GM23248 (cell line): ENCODE results near the gene CTSE. TPM values are rescaled to one million over a fixed set of nuclear protein-coding genes. Genes with fewer than 3 reads are reported as not detected.
A peak's percentile ranks its signal among the peaks of the same experiment; 100 is the strongest.

ENCODE experiments used
- DNase-seq: peaks from one replicate; pipeline ENCODE4 v3.0.0-alpha.2; 2015
- H2AFZ ChIP-seq: fragments of 200-600 bp; sonication (generic); 2 replicates; pipeline ENCODE4 v1.6.1; 2016; ENCODE audit warnings: antibody characterized with exemption
- H3F3A ChIP-seq: fragments of 200-600 bp; sonication (generic); 2 replicates; pipeline ENCODE4 v1.6.1; 2016; ENCODE audit warnings: mild to moderate bottlenecking, antibody characterized with exemption, mixed run types; ENCODE audit not compliant: insufficient read depth
- H3K27ac ChIP-seq: fragments of 200-600 bp; sonication (generic); 2 replicates; pipeline ENCODE4 v1.5.1; 2016; ENCODE audit warnings: mild to moderate bottlenecking
- H3K27me3 ChIP-seq: fragments of 200-600 bp; sonication (generic); replicated peaks from 2 replicates; pipeline ENCODE4 v1.6.1; 2016; ENCODE audit warnings: mild to moderate bottlenecking; ENCODE audit not compliant: insufficient read depth
- H3K36me3 ChIP-seq: fragments of 200-600 bp; sonication (generic); 2 replicates; pipeline ENCODE4 v1.6.1; 2016; ENCODE audit warnings: low read depth, mild to moderate bottlenecking
- H3K4me1 ChIP-seq: fragments of 200-600 bp; sonication (generic); 2 replicates; pipeline ENCODE4 v1.6.1; 2016; ENCODE audit warnings: mild to moderate bottlenecking; ENCODE audit not compliant: insufficient read depth
- H3K4me2 ChIP-seq: fragments of 200-600 bp; sonication (generic); one replicate; pipeline ENCODE4 v1.6.1; 2016; ENCODE audit warnings: mild to moderate bottlenecking; ENCODE audit not compliant: unreplicated experiment
- H3K4me3 ChIP-seq: fragments of 200-600 bp; sonication (generic); 2 replicates; pipeline ENCODE4 v1.5.1; 2016; ENCODE audit warnings: mild to moderate bottlenecking
- H3K79me2 ChIP-seq: fragments of 200-600 bp; sonication (generic); 2 replicates; pipeline ENCODE4 v1.6.1; 2016; ENCODE audit warnings: mild to moderate bottlenecking; ENCODE audit not compliant: insufficient read depth
- H3K9ac ChIP-seq: fragments of 200-600 bp; sonication (generic); 2 replicates; pipeline ENCODE4 v1.6.1; 2016; ENCODE audit warnings: mild to moderate bottlenecking
- H3K9me2 ChIP-seq: fragments of 200-600 bp; sonication (generic); 2 replicates; pipeline ENCODE4 v1.6.1; 2016; ENCODE audit warnings: mixed run types, mild to moderate bottlenecking, moderate library complexity; ENCODE audit not compliant: insufficient read depth
- H3K9me3 ChIP-seq: fragments of 200-600 bp; sonication (generic); one replicate; pipeline ENCODE4 v1.6.1; 2017; ENCODE audit warnings: low read depth
- H4K20me1 ChIP-seq: fragments of 200-600 bp; sonication (generic); 2 replicates; pipeline ENCODE4 v1.6.0; 2016; ENCODE audit not compliant: insufficient read depth
- EZH2 ChIP-seq: fragments of 200-600 bp; sonication (generic); IDR thresholded peaks from 2 replicates; pipeline ENCODE4 v1.6.1; 2018; ENCODE audit warnings: antibody characterized with exemption, mild to moderate bottlenecking; ENCODE audit not compliant: insufficient read depth, poor library complexity, severe bottlenecking
- EZH2phosphoT487 ChIP-seq: fragments of 200-600 bp; sonication (generic); IDR thresholded peaks from 2 replicates; pipeline ENCODE4 v1.6.1; 2018; ENCODE audit warnings: antibody characterized with exemption, moderate library complexity, mild to moderate bottlenecking, low read depth; ENCODE audit not compliant: insufficient read depth
- WGBS, 2 experiments: methylation state at CpG; one replicate each; pipeline ENCODE4 v1.1.6; 2015 to 2017; ENCODE audit warnings: low lambda C conversion rate in 2 of 2, low coverage in 1 of 2; ENCODE audit errors: missing lambda C conversion rate in 2 of 2; 5-methylcytosine and 5-hydroxymethylcytosine counted together
- in situ Hi-C: fragments of 300-500 bp; cut with MboI; formaldehyde crosslinking; loops from 2 replicates; pipeline ENCODE4 v1.15.0; 2020
- polyA plus RNA-seq: library from polyadenylated mRNA; unstranded; fragments of >200 nt; fragmentation: Nextera tagmentation; extraction: Ambion mirVana; gene quantifications from 2 replicates; pipeline ENCODE4 v1.2.1, GENCODE V29; 2016
- total RNA-seq: library from RNA; depleted of rRNA; stranded (reverse); fragments of >200 nt; shearing (Covaris generic); gene quantifications from 2 replicates; pipeline ENCODE4 v1.2.3, GENCODE V29; 2014

CTSE gene
- total and polyA plus RNA-seq, 2 experiments from 2014 or later: not detected

DNA sequence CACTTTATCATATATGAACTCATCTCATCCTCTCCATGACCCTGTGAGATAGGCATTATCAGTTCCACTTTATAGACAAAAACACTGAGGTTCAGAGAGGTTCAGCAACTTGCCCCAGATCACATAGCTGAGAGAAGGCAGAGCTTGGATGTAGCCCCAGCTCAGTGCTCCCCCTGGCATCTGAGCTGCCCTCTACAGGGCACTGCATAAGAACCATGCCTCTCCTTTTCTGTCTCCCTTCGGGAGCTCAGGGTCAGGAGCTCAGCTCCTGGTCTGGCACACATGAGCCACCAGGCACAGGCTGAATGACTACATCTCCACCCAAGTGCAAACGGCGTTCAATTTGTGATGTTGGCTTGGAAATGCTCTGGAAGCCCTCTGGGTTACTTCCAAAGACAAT, 37.4 kb downstream of the CTSE start:
- Histone ChIP-seq H3K9ac (no peak overlapping the region), H3K27ac (no peak overlapping the region), H3K9me2 (no peaks in the 10 kb centered on the region), H3K4me3 (no peak overlapping the region), H3K9me3 (no peaks in the 10 kb centered on the region), H4K20me1 (no peaks in the 10 kb centered on the region), H3K36me3 (no peaks in the 10 kb centered on the region), H2AFZ (no peak overlapping the region), H3K79me2 (no peaks in the 10 kb centered on the region), H3K27me3 (no peaks in the 10 kb centered on the region), H3K4me2 (no peak overlapping the region), H3K4me1 (0 out of 2 replicates have a peak, but pooled peaks cover 4% of the 10 kb centered on the region), H3F3A (peaks cover 10% of the 10 kb centered on the region; the same call in 1 of the 2 replicates)
- peak; percentile 24 for DNase-seq
- in situ Hi-C loops: loop anchor here (5.0 to 10.0 kb wide), 2 partner anchors 116 to 191 kb away; no protein-coding TSS in a partner anchor
- no peak for TF ChIP-seq EZH2phosphoT487
- no peak for TF ChIP-seq EZH2
- 40 to 41% methylated on average over 3 of the region's 3 CpGs for WGBS, 2 experiments

DNA sequence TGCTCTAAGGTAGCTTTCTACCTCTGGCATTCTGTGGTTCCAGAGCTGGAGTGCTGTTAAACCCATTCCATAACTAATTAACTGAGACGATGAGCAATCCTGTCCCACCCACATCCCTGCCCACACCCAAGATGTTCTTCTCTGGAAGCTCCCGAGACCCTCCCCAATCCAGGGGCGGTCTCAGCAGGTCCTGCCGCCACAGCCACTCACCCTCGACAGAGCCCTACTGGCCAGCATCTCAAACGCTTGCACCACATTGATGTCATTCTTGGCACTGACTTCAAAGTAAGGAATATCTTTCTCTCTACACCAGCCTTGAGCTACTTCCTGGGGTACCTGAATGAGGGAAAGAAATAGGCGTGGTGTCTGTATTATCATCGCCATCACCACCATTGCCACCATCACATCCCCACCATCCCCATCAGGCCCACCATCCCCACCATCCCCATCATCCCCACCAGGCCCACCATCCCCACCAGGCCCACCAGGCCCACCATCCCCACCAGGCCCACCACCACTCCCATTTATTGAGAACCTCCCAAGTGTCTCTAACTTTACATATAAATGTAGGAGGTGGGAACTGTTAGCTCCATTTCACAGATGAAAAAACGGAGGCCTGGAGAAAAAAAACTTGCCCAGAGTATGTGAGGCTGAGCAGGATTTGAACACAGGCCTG, 38.2 kb downstream of the CTSE start:
- Histone ChIP-seq H3K4me1 (no peaks in the 10 kb centered on the region), H3F3A (peaks cover 7% of the 10 kb centered on the region; the same call in 1 of the 2 replicates), H4K20me1 (no peaks in the 10 kb centered on the region), H3K9ac (no peak overlapping the region; the same call in 1 of the 2 replicates), H3K9me3 (no peaks in the 10 kb centered on the region), H2AFZ (no peak overlapping the region), H3K4me3 (no peak overlapping the region), H3K79me2 (no peaks in the 10 kb centered on the region), H3K4me2 (no peak overlapping the region), H3K27me3 (no peaks in the 10 kb centered on the region), H3K9me2 (no peaks in the 10 kb centered on the region), H3K36me3 (no peaks in the 10 kb centered on the region), H3K27ac (no peak overlapping the region)
- TF ChIP-seq EZH2: no peak
- TF ChIP-seq EZH2phosphoT487: no peak
- in situ Hi-C loops: loop anchor here (5.0 to 10.0 kb wide), 2 partner anchors 117 to 191 kb away; no protein-coding TSS in a partner anchor
- 61 to 63% methylated on average over 7 to 9 of the region's 9 CpGs for WGBS, 2 experiments
- DNase-seq: peak; percentile 39

DNA sequence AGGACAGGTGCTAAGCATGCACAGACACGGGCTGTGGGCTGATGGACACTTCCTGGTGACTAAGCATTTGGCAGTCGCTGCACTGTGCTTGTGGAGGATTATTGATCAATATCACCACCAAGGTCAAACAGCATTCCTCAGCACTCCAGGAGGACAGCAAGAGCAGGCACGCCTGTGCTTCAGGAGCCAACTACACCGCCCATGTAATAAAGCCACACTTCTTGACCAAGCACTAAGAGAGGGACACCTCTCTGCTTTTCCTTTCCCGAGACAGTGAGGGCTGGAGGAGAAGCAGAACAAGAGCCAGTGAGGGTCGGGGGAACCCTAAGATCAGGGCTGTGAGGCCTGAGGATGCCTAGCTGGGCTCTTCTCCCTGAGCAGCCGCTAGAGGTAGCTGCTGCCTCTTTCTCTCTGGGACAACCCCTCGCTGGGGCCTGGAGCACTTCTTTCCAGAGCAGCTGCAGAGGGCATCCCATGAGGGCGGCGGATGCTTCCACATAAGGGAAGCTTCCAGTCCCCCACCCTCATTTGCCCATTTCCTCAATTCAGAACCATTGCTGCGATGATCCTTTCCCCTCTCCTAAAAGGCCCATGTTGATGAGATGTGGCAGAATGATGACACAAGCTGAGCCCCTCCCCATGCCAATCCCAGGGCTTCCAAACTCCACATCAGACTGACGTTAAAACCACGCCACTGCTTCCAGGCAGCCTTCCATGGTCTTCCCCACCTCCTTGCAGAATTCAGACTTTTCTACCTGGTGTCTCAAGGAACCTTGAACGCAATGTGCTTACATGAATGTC, 39.6 kb downstream of the CTSE start:
- H3F3A ChIP-seq: peaks cover 7% of the 10 kb centered on the region; the same call in 1 of the 2 replicates
- no peaks in the 10 kb centered on the region for H3K4me1 ChIP-seq
- in situ Hi-C loops: loop anchor here (10.0 kb wide), 1 partner anchor 189 kb away; no protein-coding TSS in a partner anchor
- H3K4me3 ChIP-seq: no peak overlapping the region
- no peaks in the 10 kb centered on the region for H3K9me2 ChIP-seq
- H3K4me2 ChIP-seq: no peak overlapping the region
- H3K9me3 ChIP-seq: no peaks in the 10 kb centered on the region
- H3K27me3 ChIP-seq: no peaks in the 10 kb centered on the region
- H3K79me2 ChIP-seq: no peaks in the 10 kb centered on the region
- H3K27ac ChIP-seq: no peak overlapping the region
- WGBS, 2 experiments: 30 to 31% methylated on average over 14 of the region's 14 CpGs
- TF ChIP-seq EZH2 (no peak), EZH2phosphoT487 (no peak)
- peak; percentile 82 for DNase-seq
- no peaks in the 10 kb centered on the region for H4K20me1 ChIP-seq
- H2AFZ ChIP-seq: no peak overlapping the region
- no peaks in the 10 kb centered on the region for H3K36me3 ChIP-seq
- no peak overlapping the region for H3K9ac ChIP-seq

DNA sequence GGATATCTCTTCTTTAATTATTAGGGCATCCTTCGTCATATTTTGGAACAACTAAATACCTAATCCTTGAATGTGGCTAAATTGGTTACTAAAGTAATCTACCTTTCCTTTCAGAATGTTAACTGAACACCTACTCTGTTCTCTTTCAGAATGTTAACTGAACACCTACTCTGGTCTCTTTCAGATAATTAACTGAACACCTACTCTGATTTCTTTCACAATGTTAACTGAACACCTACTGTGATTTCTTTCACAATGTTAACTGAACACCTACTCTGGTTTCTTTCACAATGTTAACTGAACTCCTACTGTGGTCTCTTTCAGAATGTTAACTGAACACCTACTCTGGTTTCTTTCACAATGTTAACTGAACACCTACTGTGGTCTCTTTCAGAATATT, 42.4 kb downstream of the CTSE start:
- in situ Hi-C loops: loop anchor here (10.0 kb wide), 1 partner anchor 186 kb away; no protein-coding TSS in a partner anchor
- Histone ChIP-seq H4K20me1 (no peaks in the 10 kb centered on the region), H3K9ac (no peak overlapping the region), H3K27me3 (no peaks in the 10 kb centered on the region), H3K4me2 (no peak overlapping the region), H3K9me2 (no peaks in the 10 kb centered on the region), H3K4me1 (peaks cover 10% of the 10 kb centered on the region), H3K9me3 (no peaks in the 10 kb centered on the region), H3K4me3 (no peak overlapping the region), H3K36me3 (no peaks in the 10 kb centered on the region), H3K79me2 (no peaks in the 10 kb centered on the region), H3F3A (no peaks in the 10 kb centered on the region), H3K27ac (no peak overlapping the region), H2AFZ (no peak overlapping the region)
- DNase-seq: no peak
- TF ChIP-seq EZH2phosphoT487 (no peak), EZH2 (no peak)
- 94 to 100% methylated on average over 1 of the region's 1 CpG for WGBS, 2 experiments
